NT2/D1 (cell line): Measurements from ENCODE around the gene FAM120A.

Experiments
- DNase-seq: peaks from one replicate; pipeline ENCODE4 v3.0.0-alpha.2; 2011; ENCODE audit warnings: low read depth, low spot score
- H3K27me3 ChIP-seq: 2 replicates; pipeline ENCODE4 v1.6.0; 2011; ENCODE audit warnings: mild to moderate bottlenecking; ENCODE audit not compliant: insufficient read length, insufficient read depth
- H3K36me3 ChIP-seq: 2 replicates; pipeline ENCODE4 v1.6.1; 2011; ENCODE audit warnings: mild to moderate bottlenecking, low read length, mixed read lengths; ENCODE audit not compliant: insufficient read depth, insufficient read length
- H3K4me1 ChIP-seq: 2 replicates; pipeline ENCODE4 v1.5.1; 2011; ENCODE audit not compliant: insufficient read depth, insufficient read length
- H3K4me3 ChIP-seq: 2 replicates; pipeline ENCODE4 v1.5.1; 2011; ENCODE audit warnings: low read depth; ENCODE audit not compliant: insufficient read length
- H3K9ac ChIP-seq: 2 replicates; pipeline ENCODE4 v1.6.0; 2011; ENCODE audit warnings: low read depth; ENCODE audit not compliant: insufficient read length
- H3K9me3 ChIP-seq: 2 replicates; pipeline ENCODE4 v1.5.1; 2011; ENCODE audit warnings: mild to moderate bottlenecking, low read length; ENCODE audit not compliant: insufficient read depth
- SUZ12 ChIP-seq: IDR thresholded peaks from 2 replicates; pipeline ENCODE4 v1.6.1; 2011; ENCODE audit not compliant: insufficient read length, insufficient read depth; ENCODE audit errors: extremely low read depth
- YY1 ChIP-seq: IDR thresholded peaks from 2 replicates; pipeline ENCODE4 v1.6.1; 2011; ENCODE audit not compliant: insufficient read length, insufficient read depth
- ZNF274 ChIP-seq: IDR thresholded peaks from 2 replicates; pipeline ENCODE4 v1.6.1; 2011; ENCODE audit warnings: mild to moderate bottlenecking, low read depth, low read length

FAM120A gene

DNA sequence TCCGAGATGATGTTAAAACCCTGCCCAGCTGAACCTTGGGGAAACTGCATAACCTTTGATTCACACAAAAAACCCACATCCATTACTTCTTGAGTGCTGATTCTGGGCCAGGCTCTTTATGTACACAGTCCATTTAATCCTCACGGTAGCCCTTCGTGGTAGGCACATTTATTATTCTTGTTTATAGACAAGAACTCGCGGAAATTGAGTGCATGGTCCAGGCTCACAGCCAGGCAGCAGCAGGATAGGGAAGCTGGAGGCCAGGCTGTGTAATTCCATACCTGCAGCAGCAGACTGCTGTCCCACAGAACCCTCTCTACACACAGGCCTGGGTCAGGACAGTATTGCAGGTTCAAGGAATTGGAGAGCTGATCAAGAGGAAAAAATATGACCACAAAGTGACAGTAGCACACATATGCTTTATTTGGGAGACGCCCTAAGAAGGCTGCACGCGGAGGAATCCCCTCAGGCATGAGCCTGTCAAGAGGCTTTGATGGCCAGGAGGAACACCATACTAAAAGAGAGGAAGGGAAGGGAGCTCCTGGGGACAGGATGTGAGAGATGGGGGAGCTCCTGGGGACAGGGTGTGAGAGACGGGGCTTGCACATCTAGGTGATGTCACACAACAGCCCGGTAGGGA lies 28.4 kb upstream of the FAM120A start:
- Histone ChIP-seq H3K9me3 (peaks cover 5% of the 10 kb centered on the region), H3K27me3 (no peaks in the 10 kb centered on the region), H3K9ac (no peak overlapping the region), H3K36me3 (no peaks in the 10 kb centered on the region), H3K4me3 (no peak overlapping the region), H3K4me1 (no peaks in the 10 kb centered on the region)
- no peak for DNase-seq
- no peak for TF ChIP-seq ZNF274
- no peak for TF ChIP-seq YY1
- TF ChIP-seq SUZ12, result no peak

GRCh38 chr9:93427655-93428379 lies 23.7 kb upstream of the FAM120A start:
- Histone ChIP-seq H3K9me3 (peaks cover 5% of the 10 kb centered on the region), H3K36me3 (no peaks in the 10 kb centered on the region), H3K4me3 (no peak overlapping the region), H3K27me3 (no peaks in the 10 kb centered on the region), H3K9ac (no peak overlapping the region), H3K4me1 (no peaks in the 10 kb centered on the region)
- TF ChIP-seq YY1 (no peak), SUZ12 (no peak), ZNF274 (no peak)
- DNase-seq, result no peak

DNA sequence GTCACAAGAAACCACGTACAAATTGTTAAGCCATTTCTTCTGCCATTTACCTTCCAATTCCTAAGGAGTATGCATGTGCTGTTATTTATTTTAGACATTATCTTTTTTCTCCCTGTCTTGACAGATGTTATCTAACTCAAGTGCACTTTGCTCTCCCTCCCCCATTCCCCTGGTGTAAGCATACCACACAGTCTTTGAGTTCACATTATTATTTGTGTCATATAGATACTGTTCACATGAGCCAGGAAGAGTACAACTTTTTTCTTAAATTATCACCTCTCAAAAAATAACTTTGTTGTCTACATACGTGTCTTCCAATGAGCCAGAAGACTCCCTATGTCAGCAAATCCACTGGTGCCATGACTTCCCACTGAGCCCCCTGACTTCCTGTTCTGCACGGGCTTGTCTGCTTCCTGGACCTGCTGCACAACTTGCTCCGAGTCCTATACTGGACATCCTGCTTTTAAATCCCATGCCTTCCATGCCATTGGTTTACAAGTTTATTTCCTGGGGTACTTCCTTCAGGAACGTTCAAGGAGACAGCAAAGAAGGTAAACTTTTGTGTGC lies 19.9 kb upstream of the FAM120A start:
- H3K4me1 ChIP-seq, result no peaks in the 10 kb centered on the region
- no peak for DNase-seq
- no peak overlapping the region for H3K4me3 ChIP-seq
- H3K9ac ChIP-seq, result no peak overlapping the region
- TF ChIP-seq SUZ12, result no peak
- H3K36me3 ChIP-seq, result no peaks in the 10 kb centered on the region
- H3K27me3 ChIP-seq, result no peaks in the 10 kb centered on the region
- H3K9me3 ChIP-seq, result peaks cover 7% of the 10 kb centered on the region; the same call in 1 of the 2 replicates

DNA sequence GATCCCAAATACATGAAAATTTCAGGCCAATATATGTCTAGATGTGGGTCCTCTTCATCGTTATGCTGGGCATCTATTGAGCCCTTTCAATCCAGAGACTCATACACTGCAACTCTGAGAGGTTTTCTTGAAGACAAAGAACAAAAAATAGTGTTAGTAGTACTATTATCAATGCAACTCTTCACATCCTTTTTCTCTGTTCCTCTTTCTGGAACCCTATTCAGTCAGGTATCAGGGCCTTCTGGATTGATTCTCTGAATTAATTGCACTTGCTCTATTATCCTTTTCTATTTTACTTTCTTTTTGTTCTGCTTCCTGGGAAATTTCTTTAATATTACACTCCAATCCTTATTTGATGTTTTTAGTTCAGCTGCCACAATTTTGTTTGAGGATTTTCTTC lies 18.5 kb upstream of the FAM120A start:
- no peaks in the 10 kb centered on the region for H3K27me3 ChIP-seq
- no peak for DNase-seq
- peaks cover 7% of the 10 kb centered on the region; the same call in 1 of the 2 replicates for H3K9me3 ChIP-seq
- no peaks in the 10 kb centered on the region for H3K36me3 ChIP-seq
- no peak overlapping the region for H3K9ac ChIP-seq
- no peaks in the 10 kb centered on the region for H3K4me1 ChIP-seq
- no peak overlapping the region for H3K4me3 ChIP-seq
- TF ChIP-seq SUZ12 (no peak), YY1 (no peak), ZNF274 (no peak)

GRCh38 chr9:93434056-93434455 lies 17.4 kb upstream of the FAM120A start:
- no peak for DNase-seq
- H3K36me3 ChIP-seq, result no peaks in the 10 kb centered on the region
- H3K4me1 ChIP-seq, result no peaks in the 10 kb centered on the region
- TF ChIP-seq SUZ12 (no peak), YY1 (no peak), ZNF274 (no peak)
- no peaks in the 10 kb centered on the region for H3K27me3 ChIP-seq
- H3K4me3 ChIP-seq, result no peak overlapping the region
- H3K9me3 ChIP-seq, result peaks cover 7% of the 10 kb centered on the region; the same call in 1 of the 2 replicates
- H3K9ac ChIP-seq, result no peak overlapping the region

GRCh38 chr9:93435386-93435785 lies 16.1 kb upstream of the FAM120A start:
- Histone ChIP-seq H3K4me3 (no peak overlapping the region), H3K9me3 (peaks cover 7% of the 10 kb centered on the region; the same call in 1 of the 2 replicates), H3K36me3 (no peaks in the 10 kb centered on the region), H3K4me1 (no peaks in the 10 kb centered on the region), H3K27me3 (no peaks in the 10 kb centered on the region), H3K9ac (no peak overlapping the region)
- TF ChIP-seq SUZ12 (no peak), ZNF274 (no peak), YY1 (no peak)
- DNase-seq, result no peak

DNA sequence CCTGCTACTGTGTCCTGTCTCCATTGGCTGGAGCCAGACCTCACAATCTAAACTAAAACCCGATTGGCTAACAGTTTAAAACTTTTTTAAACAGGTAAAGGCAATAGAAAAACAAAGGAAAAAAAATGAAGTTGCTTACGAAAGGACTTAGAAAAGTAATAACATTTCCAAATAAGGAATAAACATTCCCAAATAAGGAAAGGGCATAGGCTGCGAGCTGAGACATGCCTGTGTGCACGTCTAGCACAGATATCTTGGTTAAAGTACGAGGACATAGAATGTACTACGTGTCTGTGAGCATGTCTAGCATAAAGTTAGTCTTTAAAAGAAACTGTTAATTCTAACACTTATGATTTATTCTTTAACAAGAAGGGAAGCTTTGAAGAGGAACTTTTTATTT lies 15.3 kb upstream of the FAM120A start:
- TF ChIP-seq SUZ12, result no peak
- TF ChIP-seq YY1, result no peak
- no peak for TF ChIP-seq ZNF274
- H3K4me3 ChIP-seq, result no peak overlapping the region
- no peaks in the 10 kb centered on the region for H3K27me3 ChIP-seq
- no peak overlapping the region for H3K9ac ChIP-seq
- no peak for DNase-seq
- H3K4me1 ChIP-seq, result no peaks in the 10 kb centered on the region
- H3K36me3 ChIP-seq, result no peaks in the 10 kb centered on the region
- H3K9me3 ChIP-seq, result peaks cover 7% of the 10 kb centered on the region; the same call in 1 of the 2 replicates
